Measurements from ENCODE around the gene MCC. TPM values are rescaled to one million over a fixed set of nuclear protein-coding genes. Genes with fewer than 3 reads are reported as not detected.
A peak's percentile ranks its signal among the peaks of the same experiment; 100 is the strongest.

Gene MCC
- total RNA-seq, 4 donors from 2014 or later = 17.0 to 24.8 (median 21.0) TPM

GRCh38 chr5:113236536-113237288, 251.5 kb downstream of the MCC start:
- no peaks in the 10 kb centered on the region for H3K36me3 ChIP-seq
- H3K27me3 ChIP-seq = no peaks in the 10 kb centered on the region
- H3K9me3 ChIP-seq = no peaks in the 10 kb centered on the region
- H3K4me3 ChIP-seq = no peak overlapping the region
- peaks cover 16 to 39% (median 22%) of the 10 kb centered on the region in 4 donors for H3K4me1 ChIP-seq
- no peak overlapping the region for H3K27ac ChIP-seq (replicated peaks in 1 of 4)
- DNase-seq (ENCODE audit: extremely low spot score) = no peak
- 86% methylated on average over 10 of the region's 10 CpGs for WGBS
- intact Hi-C loops (cut with DNase I) = no loop called here
- TF ChIP-seq POLR2A (IDR thresholded peaks at IDR 0.05; ENCODE audit: low read depth) (no peak), POLR2AphosphoS5 (IDR thresholded peaks at IDR 0.05) (no peak), EP300 (IDR thresholded peaks at IDR 0.05) (no peak)
- TF ChIP-seq, protein P1, sequence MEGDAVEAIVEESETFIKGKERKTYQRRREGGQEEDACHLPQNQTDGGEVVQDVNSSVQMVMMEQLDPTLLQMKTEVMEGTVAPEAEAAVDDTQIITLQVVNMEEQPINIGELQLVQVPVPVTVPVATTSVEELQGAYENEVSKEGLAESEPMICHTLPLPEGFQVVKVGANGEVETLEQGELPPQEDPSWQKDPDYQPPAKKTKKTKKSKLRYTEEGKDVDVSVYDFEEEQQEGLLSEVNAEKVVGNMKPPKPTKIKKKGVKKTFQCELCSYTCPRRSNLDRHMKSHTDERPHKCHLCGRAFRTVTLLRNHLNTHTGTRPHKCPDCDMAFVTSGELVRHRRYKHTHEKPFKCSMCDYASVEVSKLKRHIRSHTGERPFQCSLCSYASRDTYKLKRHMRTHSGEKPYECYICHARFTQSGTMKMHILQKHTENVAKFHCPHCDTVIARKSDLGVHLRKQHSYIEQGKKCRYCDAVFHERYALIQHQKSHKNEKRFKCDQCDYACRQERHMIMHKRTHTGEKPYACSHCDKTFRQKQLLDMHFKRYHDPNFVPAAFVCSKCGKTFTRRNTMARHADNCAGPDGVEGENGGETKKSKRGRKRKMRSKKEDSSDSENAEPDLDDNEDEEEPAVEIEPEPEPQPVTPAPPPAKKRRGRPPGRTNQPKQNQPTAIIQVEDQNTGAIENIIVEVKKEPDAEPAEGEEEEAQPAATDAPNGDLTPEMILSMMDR (IDR thresholded peaks at IDR 0.05) = no peak

DNA sequence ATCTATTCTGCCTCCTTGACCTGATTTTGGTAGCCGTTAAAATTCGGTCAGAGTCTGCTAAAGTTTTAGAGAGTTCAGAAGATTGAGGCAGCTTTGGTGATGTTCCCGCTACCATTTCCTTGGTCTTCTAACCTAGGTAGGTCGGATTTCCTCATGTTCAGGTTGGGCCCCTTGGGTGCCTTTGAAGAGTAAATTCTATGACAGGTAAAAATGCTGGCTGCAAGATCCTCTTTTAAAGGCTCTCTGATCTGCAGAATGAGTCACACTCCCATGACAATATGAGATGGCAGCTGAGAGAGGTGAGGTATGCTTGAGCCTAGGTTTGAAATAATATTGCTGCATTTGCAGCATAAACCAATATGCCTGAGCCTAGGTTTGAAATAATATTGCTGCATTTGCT, 252.4 kb downstream of the MCC start:
- Histone ChIP-seq H3K27ac (replicated peaks in 1 of 4) (no peak overlapping the region), H3K4me1 (peaks cover 22 to 39% (median 27%) of the 10 kb centered on the region in 4 donors), H3K4me3 (no peak overlapping the region), H3K9me3 (no peaks in the 10 kb centered on the region), H3K36me3 (no peaks in the 10 kb centered on the region), H3K27me3 (no peaks in the 10 kb centered on the region)
- no peak for DNase-seq (ENCODE audit: extremely low spot score)
- 98% methylated on average over 4 of the region's 4 CpGs for WGBS
- intact Hi-C loops (cut with DNase I) = no loop called here
- TF ChIP-seq EP300 (IDR thresholded peaks at IDR 0.05) (no peak), POLR2AphosphoS5 (IDR thresholded peaks at IDR 0.05) (no peak), POLR2A (IDR thresholded peaks at IDR 0.05; ENCODE audit: low read depth) (no peak)
- TF ChIP-seq, protein P1 (IDR thresholded peaks at IDR 0.05) = no peak

- intact Hi-C loops (cut with DNase I) = no loop called here
- Histone ChIP-seq H3K4me3 (no peak overlapping the region), H3K36me3 (no peaks in the 10 kb centered on the region), H3K27ac (replicated peaks in 1 of 4) (no peak overlapping the region), H3K4me1 (peaks cover 22 to 39% (median 27%) of the 10 kb centered on the region in 4 donors), H3K27me3 (no peaks in the 10 kb centered on the region), H3K9me3 (no peaks in the 10 kb centered on the region)
- WGBS = 92% methylated on average over 1 of the region's 1 CpG
- DNase-seq (ENCODE audit: extremely low spot score) = peak; percentile 24
- TF ChIP-seq, protein P1 (IDR thresholded peaks at IDR 0.05) = no peak
- TF ChIP-seq POLR2AphosphoS5 (IDR thresholded peaks at IDR 0.05) (no peak), POLR2A (IDR thresholded peaks at IDR 0.05; ENCODE audit: low read depth) (no peak), EP300 (IDR thresholded peaks at IDR 0.05) (no peak)
Measured at GRCh38 chr5:113234546-113234945, 253.7 kb downstream of the MCC start.

- WGBS = 92% methylated on average over 1 of the region's 1 CpG
- Histone ChIP-seq H3K4me1 (peaks cover 22 to 39% (median 27%) of the 10 kb centered on the region in 4 donors), H3K9me3 (no peaks in the 10 kb centered on the region), H3K36me3 (no peaks in the 10 kb centered on the region), H3K27me3 (no peaks in the 10 kb centered on the region), H3K27ac (replicated peaks in 1 of 4) (no peak overlapping the region), H3K4me3 (no peak overlapping the region)
- intact Hi-C loops (cut with DNase I) = no loop called here
- DNase-seq (ENCODE audit: extremely low spot score) = no peak
- no peak for TF ChIP-seq EP300 (IDR thresholded peaks at IDR 0.05)
- TF ChIP-seq POLR2A (IDR thresholded peaks at IDR 0.05; ENCODE audit: low read depth) = no peak
- TF ChIP-seq, protein P1 (IDR thresholded peaks at IDR 0.05) = no peak
- TF ChIP-seq POLR2AphosphoS5 (IDR thresholded peaks at IDR 0.05) = no peak
Measured at GRCh38 chr5:113233606-113234005, 254.6 kb downstream of the MCC start.
